Measurements from ENCODE around the gene GOLGA6B.
"Not testable (repeated sequence)": the region's sequence is repeated elsewhere in the genome, so short reads cannot be mapped to it uniquely, and the experiment has no call there.

GOLGA6B gene

GRCh38 chr15:72656014-72656413 is 1.5 kb downstream of the GOLGA6B start:
- H3K9me3 ChIP-seq (ENCODE audit: insufficient read depth, low read depth, low read length); H3K4me3 ChIP-seq (ENCODE audit: low read length, poor library complexity, severe bottlenecking); H3K4me1 ChIP-seq (ENCODE audit: insufficient read depth, low read length, poor library complexity, severe bottlenecking); H4K20me1 ChIP-seq (ENCODE audit: insufficient read depth, low read length, poor library complexity, severe bottlenecking); H3F3A ChIP-seq (ENCODE audit: low read depth); H3K4me2 ChIP-seq (ENCODE audit: low read depth, low read length, poor library complexity, severe bottlenecking); H2AFZ ChIP-seq (ENCODE audit: low read length); H3K9ac ChIP-seq (ENCODE audit: low read depth, low read length, poor library complexity, severe bottlenecking); H3K27me3 ChIP-seq (ENCODE audit: insufficient read depth, low read length, poor library complexity, severe bottlenecking); H3K79me2 ChIP-seq (ENCODE audit: insufficient read depth, low read length); H3K36me3 ChIP-seq (ENCODE audit: insufficient read depth, low read length); H3K9me2 ChIP-seq (replicated peaks; ENCODE audit: low read depth, low read length): not testable (repeated sequence)

- H3F3A ChIP-seq (ENCODE audit: low read depth); H3K9me2 ChIP-seq (replicated peaks; ENCODE audit: low read depth, low read length); H3K9ac ChIP-seq (ENCODE audit: low read depth, low read length, poor library complexity, severe bottlenecking); H3K9me3 ChIP-seq (ENCODE audit: insufficient read depth, low read depth, low read length); H3K27me3 ChIP-seq (ENCODE audit: insufficient read depth, low read length, poor library complexity, severe bottlenecking); H2AFZ ChIP-seq (ENCODE audit: low read length); H3K36me3 ChIP-seq (ENCODE audit: insufficient read depth, low read length); H3K4me2 ChIP-seq (ENCODE audit: low read depth, low read length, poor library complexity, severe bottlenecking); H3K4me3 ChIP-seq (ENCODE audit: low read length, poor library complexity, severe bottlenecking); H4K20me1 ChIP-seq (ENCODE audit: insufficient read depth, low read length, poor library complexity, severe bottlenecking); H3K79me2 ChIP-seq (ENCODE audit: insufficient read depth, low read length); H3K4me1 ChIP-seq (ENCODE audit: insufficient read depth, low read length, poor library complexity, severe bottlenecking): not testable (repeated sequence)
These were observed 6.6 kb downstream of the GOLGA6B start for GRCh38 chr15:72661081-72661480.

GRCh38 chr15:72663931-72664330 is 9.4 kb downstream of the GOLGA6B start:
- not testable (repeated sequence) for H4K20me1 ChIP-seq (ENCODE audit: insufficient read depth, low read length, poor library complexity, severe bottlenecking); H3K9me2 ChIP-seq (replicated peaks; ENCODE audit: low read depth, low read length); H3K9me3 ChIP-seq (ENCODE audit: insufficient read depth, low read depth, low read length); H3K27me3 ChIP-seq (ENCODE audit: insufficient read depth, low read length, poor library complexity, severe bottlenecking); H3K4me3 ChIP-seq (ENCODE audit: low read length, poor library complexity, severe bottlenecking); H3K79me2 ChIP-seq (ENCODE audit: insufficient read depth, low read length); H2AFZ ChIP-seq (ENCODE audit: low read length); H3K4me1 ChIP-seq (ENCODE audit: insufficient read depth, low read length, poor library complexity, severe bottlenecking); H3K9ac ChIP-seq (ENCODE audit: low read depth, low read length, poor library complexity, severe bottlenecking); H3K36me3 ChIP-seq (ENCODE audit: insufficient read depth, low read length); H3F3A ChIP-seq (ENCODE audit: low read depth); H3K4me2 ChIP-seq (ENCODE audit: low read depth, low read length, poor library complexity, severe bottlenecking)

GRCh38 chr15:72665706-72666105 is 11.2 kb downstream of the GOLGA6B start:
- not testable (repeated sequence) for H3K9me2 ChIP-seq (replicated peaks; ENCODE audit: low read depth, low read length); H3K4me2 ChIP-seq (ENCODE audit: low read depth, low read length, poor library complexity, severe bottlenecking); H3K36me3 ChIP-seq (ENCODE audit: insufficient read depth, low read length); H3F3A ChIP-seq (ENCODE audit: low read depth); H3K4me1 ChIP-seq (ENCODE audit: insufficient read depth, low read length, poor library complexity, severe bottlenecking); H3K27me3 ChIP-seq (ENCODE audit: insufficient read depth, low read length, poor library complexity, severe bottlenecking); H2AFZ ChIP-seq (ENCODE audit: low read length); H4K20me1 ChIP-seq (ENCODE audit: insufficient read depth, low read length, poor library complexity, severe bottlenecking); H3K79me2 ChIP-seq (ENCODE audit: insufficient read depth, low read length); H3K4me3 ChIP-seq (ENCODE audit: low read length, poor library complexity, severe bottlenecking); H3K9me3 ChIP-seq (ENCODE audit: insufficient read depth, low read depth, low read length); H3K9ac ChIP-seq (ENCODE audit: low read depth, low read length, poor library complexity, severe bottlenecking)

GRCh38 chr15:72669803-72670202 is 15.3 kb downstream of the GOLGA6B start:
- not testable (repeated sequence) for H3K9me2 ChIP-seq (replicated peaks; ENCODE audit: low read depth, low read length); H3K27me3 ChIP-seq (ENCODE audit: insufficient read depth, low read length, poor library complexity, severe bottlenecking); H3K9me3 ChIP-seq (ENCODE audit: insufficient read depth, low read depth, low read length); H3K4me3 ChIP-seq (ENCODE audit: low read length, poor library complexity, severe bottlenecking); H3K4me2 ChIP-seq (ENCODE audit: low read depth, low read length, poor library complexity, severe bottlenecking); H3F3A ChIP-seq (ENCODE audit: low read depth); H3K9ac ChIP-seq (ENCODE audit: low read depth, low read length, poor library complexity, severe bottlenecking); H3K4me1 ChIP-seq (ENCODE audit: insufficient read depth, low read length, poor library complexity, severe bottlenecking); H4K20me1 ChIP-seq (ENCODE audit: insufficient read depth, low read length, poor library complexity, severe bottlenecking); H3K79me2 ChIP-seq (ENCODE audit: insufficient read depth, low read length); H2AFZ ChIP-seq (ENCODE audit: low read length); H3K36me3 ChIP-seq (ENCODE audit: insufficient read depth, low read length)
